Astrocyte of the spinal cord (primary cell): ENCODE data around the gene GRIP2.

Experiments used
- DNase-seq: peaks from one replicate; pipeline ENCODE4 v3.0.0; 2011; ENCODE audit warnings: low read depth, low spot score
- H3K4me3 ChIP-seq: 2 replicates; pipeline ENCODE4 v1.5.1; 2011; ENCODE audit warnings: low read depth, mild to moderate bottlenecking, low read length, moderate library complexity
- in situ Hi-C: cut with HindIII; loops from 2 replicates; pipeline ENCODE4 v1.10.0; 2017; ENCODE audit warnings: low sequenced_read_pairs
- TF ChIP-seq, protein P1 (sequence below): IDR thresholded peaks from 2 replicates; pipeline ENCODE4 v1.5.1; 2012; ENCODE audit warnings: low read depth, mild to moderate bottlenecking, low read length, inconsistent platforms

The GRIP2 gene

DNA sequence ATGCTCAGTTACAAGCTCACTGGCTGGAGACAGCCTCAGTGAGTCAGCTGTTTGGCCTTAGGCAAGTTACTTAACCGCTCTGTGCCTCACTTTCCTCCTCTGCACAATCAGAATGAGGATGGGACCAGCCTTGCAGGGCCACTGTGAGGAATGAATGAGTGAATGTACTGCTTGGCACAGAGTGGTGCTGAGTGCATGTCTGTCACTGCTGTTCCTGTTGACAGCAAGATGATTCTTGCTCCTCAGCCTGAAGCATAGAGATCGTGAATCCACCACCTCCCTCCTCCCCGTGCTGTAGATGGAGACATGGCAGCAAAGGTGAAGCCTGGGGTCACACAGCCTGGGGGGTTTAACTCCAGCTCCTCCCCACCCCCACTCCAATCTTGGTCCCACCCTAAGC, 14.6 kb upstream of the GRIP2 start:
- no peak for DNase-seq
- TF ChIP-seq, protein P1, sequence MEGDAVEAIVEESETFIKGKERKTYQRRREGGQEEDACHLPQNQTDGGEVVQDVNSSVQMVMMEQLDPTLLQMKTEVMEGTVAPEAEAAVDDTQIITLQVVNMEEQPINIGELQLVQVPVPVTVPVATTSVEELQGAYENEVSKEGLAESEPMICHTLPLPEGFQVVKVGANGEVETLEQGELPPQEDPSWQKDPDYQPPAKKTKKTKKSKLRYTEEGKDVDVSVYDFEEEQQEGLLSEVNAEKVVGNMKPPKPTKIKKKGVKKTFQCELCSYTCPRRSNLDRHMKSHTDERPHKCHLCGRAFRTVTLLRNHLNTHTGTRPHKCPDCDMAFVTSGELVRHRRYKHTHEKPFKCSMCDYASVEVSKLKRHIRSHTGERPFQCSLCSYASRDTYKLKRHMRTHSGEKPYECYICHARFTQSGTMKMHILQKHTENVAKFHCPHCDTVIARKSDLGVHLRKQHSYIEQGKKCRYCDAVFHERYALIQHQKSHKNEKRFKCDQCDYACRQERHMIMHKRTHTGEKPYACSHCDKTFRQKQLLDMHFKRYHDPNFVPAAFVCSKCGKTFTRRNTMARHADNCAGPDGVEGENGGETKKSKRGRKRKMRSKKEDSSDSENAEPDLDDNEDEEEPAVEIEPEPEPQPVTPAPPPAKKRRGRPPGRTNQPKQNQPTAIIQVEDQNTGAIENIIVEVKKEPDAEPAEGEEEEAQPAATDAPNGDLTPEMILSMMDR, result no peak
- in situ Hi-C loops, result no loop called here
- H3K4me3 ChIP-seq, result no peak overlapping the region

DNA sequence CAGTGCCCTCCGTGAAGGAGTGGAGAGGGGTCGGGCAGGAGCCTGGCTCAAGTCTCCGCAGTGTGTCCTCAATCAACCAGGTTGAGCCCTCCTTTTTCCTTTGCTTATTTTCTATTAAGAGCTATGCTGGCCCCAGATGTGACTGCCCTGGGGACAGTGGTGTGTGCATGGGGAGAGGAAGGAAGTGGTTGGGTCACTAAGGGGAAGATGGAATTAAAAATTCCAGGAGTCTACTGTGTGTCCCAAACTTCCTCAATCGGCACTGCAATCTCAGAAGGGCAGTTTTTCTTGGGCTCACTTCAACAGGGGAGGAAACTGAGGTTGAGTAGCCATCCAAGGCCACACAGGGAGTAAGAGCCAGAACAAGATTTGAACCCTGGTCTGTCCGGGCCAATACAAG, 13.7 kb upstream of the GRIP2 start:
- TF ChIP-seq, protein P1, result no peak
- DNase-seq, result no peak
- in situ Hi-C loops, result no loop called here
- H3K4me3 ChIP-seq, result no peak overlapping the region

DNA sequence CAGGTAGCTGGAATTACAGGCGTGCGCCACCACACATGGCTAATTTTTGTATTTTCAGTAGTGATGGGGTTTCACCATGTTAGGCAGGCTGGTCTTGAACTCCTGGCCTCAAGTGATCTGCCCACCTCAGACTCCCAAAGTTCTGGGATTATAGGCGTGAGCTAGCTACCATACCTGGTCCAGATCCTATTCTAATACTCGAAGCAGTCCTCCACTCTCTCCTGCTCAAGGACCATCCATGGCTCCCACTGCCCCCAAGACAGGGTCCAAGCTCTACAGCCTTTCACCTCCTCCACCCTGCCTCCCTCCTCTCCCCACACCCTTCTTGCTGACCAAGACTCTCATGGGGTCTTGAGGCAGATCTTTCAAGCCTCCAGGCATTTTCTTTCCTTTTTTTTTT, 12.6 kb upstream of the GRIP2 start:
- in situ Hi-C loops, result no loop called here
- no peak for DNase-seq
- TF ChIP-seq, protein P1, result no peak
- no peak overlapping the region for H3K4me3 ChIP-seq

DNA sequence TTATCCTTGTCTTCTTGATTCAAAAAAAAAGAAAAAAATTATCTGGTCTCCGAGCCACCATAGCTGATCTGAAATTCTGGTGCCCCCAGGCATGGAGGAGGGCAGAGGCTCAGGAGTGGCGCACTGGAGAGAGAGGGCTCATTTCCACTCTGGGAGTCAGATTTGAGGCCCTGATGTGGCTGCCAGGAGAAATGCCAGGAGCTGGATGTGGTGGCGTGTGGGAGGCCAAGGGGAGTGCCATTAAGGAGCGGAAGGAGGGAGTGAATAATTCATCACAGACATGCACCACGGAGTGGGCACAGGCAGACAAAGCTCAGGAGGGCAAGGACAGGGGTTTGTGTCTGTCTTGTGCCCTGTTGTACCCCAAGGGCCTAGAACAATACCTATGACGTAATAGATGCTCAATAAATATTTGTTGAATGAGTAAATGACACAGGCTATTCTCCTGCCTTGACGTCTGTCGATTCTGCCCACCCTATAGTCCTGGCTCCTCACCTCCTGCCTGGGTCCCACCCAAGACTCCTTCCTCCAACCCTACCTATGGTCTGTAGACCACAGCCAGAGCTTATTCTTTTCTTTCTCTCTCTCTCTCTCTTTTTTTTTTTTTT, 12.0 kb upstream of the GRIP2 start:
- TF ChIP-seq, protein P1, result no peak
- DNase-seq, result no peak
- H3K4me3 ChIP-seq, result no peak overlapping the region
- in situ Hi-C loops, result no loop called here

DNA sequence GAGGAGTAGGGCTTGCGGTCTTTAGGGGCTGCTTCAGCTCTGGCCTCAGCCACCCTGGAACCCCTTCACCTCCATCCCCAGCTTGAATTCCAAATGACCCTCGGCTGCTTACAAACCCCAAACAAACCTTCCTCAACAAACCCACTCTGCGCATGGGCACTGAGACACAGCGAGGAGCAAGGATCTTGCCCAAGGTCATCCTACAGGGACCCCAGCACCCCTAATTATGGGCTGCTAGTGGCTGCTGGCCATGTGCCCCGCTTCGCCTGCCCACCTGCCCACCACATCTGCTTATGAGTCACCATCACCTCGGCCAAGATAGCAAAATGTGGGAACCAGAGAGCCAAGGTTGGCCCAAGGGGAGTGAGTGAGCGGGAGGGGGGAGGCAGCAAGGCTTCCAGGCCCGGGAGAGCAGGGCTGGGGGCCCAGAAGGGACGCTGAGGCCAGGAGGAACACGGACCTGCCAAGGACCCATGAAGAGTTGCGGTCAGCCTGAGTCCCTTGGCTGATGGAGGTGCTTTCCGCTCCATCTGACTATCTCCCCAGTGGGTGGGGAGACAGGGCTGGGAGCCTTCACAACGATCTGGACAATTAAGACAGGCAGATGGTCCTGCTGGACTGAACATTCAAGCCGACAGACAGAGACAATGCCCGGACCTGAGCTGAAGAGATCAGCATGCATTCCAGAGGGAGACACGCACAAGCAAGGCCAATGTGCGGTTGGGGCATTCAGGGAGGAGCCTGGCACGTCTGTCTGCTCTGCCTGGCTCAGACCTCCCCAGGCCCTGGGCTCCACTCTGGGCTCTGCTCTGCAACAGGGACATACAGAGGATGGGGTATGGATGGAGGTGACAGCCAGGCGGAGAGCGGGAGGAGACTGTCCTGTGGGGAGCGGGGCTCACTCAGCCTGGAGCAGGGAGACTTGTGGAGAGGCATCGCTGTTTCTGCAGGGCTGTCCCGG, 10.8 kb upstream of the GRIP2 start:
- in situ Hi-C loops, result no loop called here
- no peak overlapping the region for H3K4me3 ChIP-seq
- TF ChIP-seq, protein P1, result no peak
- DNase-seq, result no peak

DNA sequence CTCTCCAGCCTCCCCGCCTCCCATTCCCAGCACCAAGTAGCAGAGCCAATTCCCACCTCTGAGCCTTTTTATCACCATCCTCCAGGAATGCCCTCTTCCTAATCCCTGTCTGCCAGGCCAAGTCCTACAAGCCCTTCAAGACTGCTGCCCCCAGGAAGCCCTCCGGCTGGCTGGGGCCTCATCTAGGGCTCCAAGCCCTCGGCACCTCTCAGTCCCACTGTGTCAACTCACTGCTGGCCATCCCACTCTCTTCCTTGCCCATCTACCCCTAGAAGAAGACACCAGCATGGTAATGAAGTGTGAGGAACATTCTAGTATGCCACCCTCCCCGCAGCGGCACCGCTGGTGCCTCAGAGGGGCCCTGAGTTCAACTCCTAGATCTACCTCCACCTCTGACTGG, 10.0 kb upstream of the GRIP2 start:
- TF ChIP-seq, protein P1, result no peak
- DNase-seq, result no peak
- in situ Hi-C loops, result no loop called here
- no peak overlapping the region for H3K4me3 ChIP-seq
